ENCODE data around the gene KRTCAP2.
A peak's percentile ranks its signal among the peaks of the same experiment; 100 is the strongest.
"Not testable (repeated sequence)": the region's sequence is repeated elsewhere in the genome, so short reads cannot be mapped to it uniquely, and the experiment has no call there.

The KRTCAP2 gene

GRCh38 chr1:155172732-155173477, at the start of gene KRTCAP2:
KRTCAP2 (minus strand) TSS chr1:155173304; CDS start chr1:155173224, 80 bp downstream.
- peak; percentile 91 for DNase-seq (ENCODE audit: low read depth)

GRCh38 chr1:155220211-155220965, 47.3 kb upstream of the KRTCAP2 start:
- not testable (repeated sequence) for DNase-seq (ENCODE audit: low read depth)

- DNase-seq (ENCODE audit: low read depth) = no peak
Measured at GRCh38 chr1:155219592-155220031, 46.5 kb upstream of the KRTCAP2 start.

GRCh38 chr1:155218854-155219591, 45.9 kb upstream of the KRTCAP2 start:
- no peak for DNase-seq (ENCODE audit: low read depth)

DNA sequence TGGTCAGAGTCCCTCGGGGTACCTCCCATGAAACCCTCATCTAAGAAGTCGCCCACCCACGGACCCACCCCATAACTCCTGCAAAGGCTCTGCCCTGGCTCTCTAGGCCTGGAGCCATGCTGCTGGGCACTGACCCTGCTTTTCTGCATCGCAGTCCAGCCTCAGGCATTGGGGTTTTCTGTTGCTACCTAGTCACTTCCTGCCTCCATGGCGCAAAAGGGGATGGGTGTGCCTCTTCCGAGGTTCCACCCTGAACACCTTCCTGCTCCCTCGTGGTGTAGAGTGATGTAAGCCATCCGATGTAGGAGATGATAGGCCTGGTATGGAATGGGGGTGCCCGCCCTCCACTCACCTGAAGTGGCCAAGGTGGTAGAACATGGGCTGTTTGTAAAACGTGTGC, 41.6 kb upstream of the KRTCAP2 start:
- not testable (repeated sequence) for DNase-seq (ENCODE audit: low read depth)

GRCh38 chr1:155212051-155212440, 38.9 kb upstream of the KRTCAP2 start:
- DNase-seq (ENCODE audit: low read depth) = not testable (repeated sequence)

DNA sequence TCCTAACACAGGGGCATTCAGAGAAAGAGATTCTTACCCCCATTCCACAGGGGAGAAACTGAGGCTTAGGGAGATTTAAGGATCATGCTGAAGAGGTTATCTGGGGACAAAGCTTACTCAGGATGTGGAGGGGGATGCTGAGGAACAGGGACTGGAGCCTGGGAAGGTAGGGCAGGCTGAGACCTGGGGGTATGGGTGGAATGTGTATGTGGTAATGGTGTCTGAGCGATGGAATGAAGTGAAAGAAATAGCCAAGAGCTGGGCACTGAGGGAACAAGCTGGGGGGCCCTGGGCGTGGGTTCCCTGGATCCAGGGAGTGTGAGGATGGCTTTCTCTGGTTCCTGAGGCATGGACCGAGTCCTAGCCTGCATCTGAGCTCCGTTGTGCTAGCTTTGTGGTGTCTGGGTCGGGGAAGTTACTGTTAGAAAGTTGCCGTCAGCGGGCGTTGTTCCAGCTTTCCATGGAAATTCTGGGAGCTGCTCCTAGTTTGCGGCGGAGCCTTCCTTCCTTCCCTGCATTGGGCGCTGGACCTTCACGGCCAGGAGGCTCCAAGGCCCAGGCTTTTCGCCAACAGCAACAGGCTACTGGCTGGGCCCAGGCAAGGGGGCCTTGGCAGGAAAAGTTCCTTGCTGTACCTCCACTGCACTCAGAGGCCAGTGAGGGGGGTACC, 38.4 kb upstream of the KRTCAP2 start:
- not testable (repeated sequence) for DNase-seq (ENCODE audit: low read depth)

- DNase-seq (ENCODE audit: low read depth) = no peak
Measured at GRCh38 chr1:155210314-155211104, 37.4 kb upstream of the KRTCAP2 start.

GRCh38 chr1:155209312-155209721, 36.2 kb upstream of the KRTCAP2 start:
- DNase-seq (ENCODE audit: low read depth) = no peak

GRCh38 chr1:155208541-155209311, 35.6 kb upstream of the KRTCAP2 start, which contains the start of gene MTX1:
MTX1 (plus strand) TSS chr1:155208695; CDS start chr1:155208805, 110 bp downstream.
- peak; percentile 83 for DNase-seq (ENCODE audit: low read depth)

- DNase-seq (ENCODE audit: low read depth) = no peak
Measured at GRCh38 chr1:155207806-155208540, 34.9 kb upstream of the KRTCAP2 start, which contains the start of gene THBS3. THBS3 (minus strand) TSS chr1:155207897; CDS start chr1:155207876, 21 bp downstream.

DNA sequence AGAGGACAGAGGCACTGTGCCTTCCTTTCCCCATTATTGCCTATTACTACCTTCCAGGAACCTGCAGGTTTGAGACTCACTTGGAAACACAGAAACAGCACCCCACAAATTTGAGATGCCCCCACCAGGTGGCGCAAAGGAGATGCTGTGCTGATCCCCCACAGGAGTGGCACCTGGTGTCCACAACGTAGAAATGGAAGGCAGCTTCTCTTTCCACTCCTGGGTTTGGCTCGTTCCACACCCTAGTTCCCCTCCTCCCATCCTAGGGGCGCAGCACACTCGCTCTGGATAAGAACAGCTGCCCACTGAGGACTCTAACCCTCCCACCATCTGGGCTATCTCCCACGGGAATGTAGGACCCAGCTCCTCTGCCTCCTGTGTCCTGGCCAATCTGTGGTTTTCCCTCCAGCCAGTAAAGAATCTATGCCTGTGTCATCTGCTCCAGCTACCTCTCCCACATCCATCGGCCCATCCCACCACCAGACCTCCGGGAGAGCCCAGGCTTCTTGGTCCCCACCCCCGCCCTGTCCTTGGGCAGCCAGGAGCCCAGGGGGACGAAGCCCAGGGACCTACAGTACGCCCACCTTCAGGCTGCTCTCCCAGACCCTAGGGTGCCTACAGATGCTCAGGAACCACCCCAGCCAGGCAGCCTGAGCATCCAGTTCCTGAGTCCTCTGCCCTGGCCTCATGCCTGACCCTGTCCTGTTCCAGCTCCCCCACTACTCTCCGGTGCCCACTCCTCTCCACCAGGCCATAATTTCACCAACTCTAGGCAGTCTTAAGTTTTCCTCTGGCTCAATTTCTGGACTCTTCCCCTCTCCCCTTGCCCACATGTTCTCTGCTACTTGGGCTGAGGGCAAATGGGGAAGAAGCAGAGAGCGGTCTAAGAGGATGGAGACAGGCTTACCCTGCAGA, 34.0 kb upstream of the KRTCAP2 start:
- DNase-seq (ENCODE audit: low read depth) = peak; percentile 90

GRCh38 chr1:155205969-155206593, 33.0 kb upstream of the KRTCAP2 start:
- DNase-seq (ENCODE audit: low read depth) = no peak

GRCh38 chr1:155205035-155205434, 31.9 kb upstream of the KRTCAP2 start:
- DNase-seq (ENCODE audit: low read depth) = no peak

DNA sequence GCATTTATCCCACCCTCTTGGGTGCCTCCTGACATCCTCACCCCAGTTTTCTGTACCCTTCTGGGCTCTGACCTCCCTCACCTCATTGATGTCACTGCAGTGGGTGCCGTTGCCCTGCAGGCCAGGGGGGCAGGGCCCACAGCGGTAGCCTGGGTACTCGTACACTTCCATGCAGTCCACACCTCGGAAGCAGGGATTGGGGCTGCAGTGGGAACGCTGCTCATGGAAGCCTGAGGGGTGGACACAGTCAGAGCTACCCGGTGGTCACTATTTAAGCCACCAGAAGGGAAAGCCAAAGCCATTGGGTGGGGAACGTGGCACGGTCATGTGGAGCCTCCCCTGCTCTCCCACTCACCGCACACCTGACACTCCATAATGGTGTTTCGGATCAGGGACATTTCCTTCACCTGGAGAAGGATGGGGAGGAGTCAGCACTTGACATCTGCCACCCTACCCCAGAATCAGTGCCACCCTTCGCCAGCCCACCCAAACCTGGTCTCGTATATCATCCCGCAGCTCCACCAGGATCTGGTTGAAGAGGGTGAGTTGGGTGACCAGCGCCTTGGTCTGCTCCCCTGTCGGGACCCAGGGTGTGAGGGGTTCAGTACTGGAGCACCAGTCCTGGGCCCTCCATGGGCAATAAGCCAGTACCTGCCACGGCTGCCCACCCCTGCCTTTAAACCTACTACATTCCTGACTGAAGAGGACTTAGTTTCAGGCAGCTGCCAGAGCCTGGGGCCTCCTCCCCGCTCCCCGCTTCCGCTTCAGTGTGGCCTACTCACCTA, 29.8 kb upstream of the KRTCAP2 start:
- DNase-seq (ENCODE audit: low read depth) = no peak

DNA sequence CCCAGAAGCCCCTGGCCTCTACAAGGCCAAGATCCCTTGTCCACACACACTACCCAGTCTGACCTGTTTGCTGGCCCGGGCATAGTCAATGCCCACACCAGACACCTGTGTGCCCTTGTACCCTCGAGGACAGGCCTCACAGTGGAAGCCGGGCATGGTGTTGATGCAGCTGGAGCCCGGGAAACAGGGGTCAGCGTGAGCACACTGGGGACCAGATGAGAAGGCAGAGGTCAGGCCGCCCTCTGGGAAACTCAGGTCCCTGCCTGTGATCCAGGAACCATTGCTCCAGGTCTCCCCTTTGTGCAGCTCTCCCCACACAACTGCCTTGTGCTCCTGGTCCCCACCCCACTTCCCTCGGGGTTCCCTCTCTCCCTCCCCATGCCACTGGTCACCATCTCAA, 29.1 kb upstream of the KRTCAP2 start:
- no peak for DNase-seq (ENCODE audit: low read depth)

DNA sequence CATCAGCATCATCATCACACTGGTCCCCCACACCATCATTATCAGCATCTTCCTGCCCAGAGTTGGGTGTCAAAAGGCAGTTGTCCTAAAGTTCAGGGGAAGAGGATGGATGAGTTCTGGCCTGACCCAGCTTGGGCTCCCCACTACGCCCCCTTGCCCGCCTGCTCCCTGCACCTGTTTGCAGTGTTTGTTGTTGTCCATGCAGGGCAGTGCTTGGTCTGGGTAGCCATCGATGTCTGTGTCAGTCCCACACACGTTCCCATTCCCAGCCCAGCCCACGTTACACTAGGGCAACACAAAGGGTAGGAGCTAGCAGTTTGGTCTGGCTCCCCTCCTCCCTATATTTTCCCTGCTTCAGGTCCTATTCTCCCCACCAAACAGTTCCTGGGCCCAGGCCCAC, 27.8 kb upstream of the KRTCAP2 start:
- DNase-seq (ENCODE audit: low read depth) = no peak

Measured in activated T-cell treated with anti-CD3 and anti-CD28 coated beads for 1 hour (primary cell).